ENCODE data around the gene FOXO3B. TPM values are rescaled to one million over a fixed set of nuclear protein-coding genes. Genes with fewer than 3 reads are reported as not detected.
"Not testable (repeated sequence)": the region's sequence is repeated elsewhere in the genome, so short reads cannot be mapped to it uniquely, and the experiment has no call there.

FOXO3B gene
- total and polyA plus RNA-seq, 10 of the 15 experiments (the other 5 are each of a cell fraction or from before 2014, with no cell fraction given) = 0.05 to 1.3 (median 0.79) TPM

- H3K9ac ChIP-seq (ENCODE audit: control insufficient read depth, insufficient read depth, low read length); in situ Hi-C loops (cut with MboI); H3K9me3 ChIP-seq (replicated peaks; ENCODE audit: control insufficient read depth, insufficient read depth, low read length); H3K79me2 ChIP-seq (ENCODE audit: control insufficient read depth, insufficient read depth, low read length); H2AFZ ChIP-seq (ENCODE audit: control insufficient read depth, low read depth, low read length); SMC1A ChIA-PET (ENCODE audit: uncharacterized antibody, unreplicated experiment); POLR2A ChIA-PET; intact Hi-C loops (cut with micrococcal nuclease; ENCODE audit: unreplicated experiment); BruUV-seq (replicated peaks); H3K4me1 ChIP-seq (ENCODE audit: control insufficient read depth, insufficient read depth, low read length); H3K4me2 ChIP-seq (ENCODE audit: control insufficient read depth, insufficient read depth); FAIRE-seq; H3K36me3 ChIP-seq (ENCODE audit: control insufficient read depth in 2 of 2, insufficient read depth in 2 of 2, low read length in 1 of 2); H3K27ac ChIP-seq (ENCODE audit: control insufficient read depth, insufficient read depth); DNase-seq (ENCODE audit: low read depth, low spot score); H3K4me3 ChIP-seq; H3K27me3 ChIP-seq (replicated peaks in 1 of 2; ENCODE audit: control insufficient read depth in 2 of 2, insufficient read depth in 2 of 2, low read length in 1 of 2); H4K20me1 ChIP-seq (ENCODE audit: control insufficient read depth, insufficient read depth); ATAC-seq; CTCF ChIA-PET; RAD21 ChIA-PET (ENCODE audit: unreplicated experiment): not testable (repeated sequence)
- 74% methylated on average over 4 of the region's 12 CpGs for WGBS (ENCODE audit: insufficient coverage, insufficient replicate concordance, low lambda C conversion rate, missing lambda C conversion rate)
Observed at GRCh38 chr17:18721775-18722547, 39.8 kb upstream of the FOXO3B start.

- 80% methylated on average over 11 of the region's 12 CpGs for WGBS (ENCODE audit: insufficient coverage, insufficient replicate concordance, low lambda C conversion rate, missing lambda C conversion rate)
Observed at GRCh38 chr17:18719428-18720110, 37.5 kb upstream of the FOXO3B start.

GRCh38 chr17:18718643-18719427, 36.7 kb upstream of the FOXO3B start:
- FAIRE-seq; H3K9me3 ChIP-seq (replicated peaks; ENCODE audit: control insufficient read depth, insufficient read depth, low read length); H3K4me3 ChIP-seq; H3K9ac ChIP-seq (ENCODE audit: control insufficient read depth, insufficient read depth, low read length); RAD21 ChIA-PET (ENCODE audit: unreplicated experiment); H3K79me2 ChIP-seq (ENCODE audit: control insufficient read depth, insufficient read depth, low read length); H4K20me1 ChIP-seq (ENCODE audit: control insufficient read depth, insufficient read depth); CTCF ChIA-PET; intact Hi-C loops (cut with micrococcal nuclease; ENCODE audit: unreplicated experiment); H3K4me2 ChIP-seq (ENCODE audit: control insufficient read depth, insufficient read depth); SMC1A ChIA-PET (ENCODE audit: uncharacterized antibody, unreplicated experiment); in situ Hi-C loops (cut with MboI); H3K36me3 ChIP-seq (ENCODE audit: control insufficient read depth in 2 of 2, insufficient read depth in 2 of 2, low read length in 1 of 2); H3K27me3 ChIP-seq (replicated peaks in 1 of 2; ENCODE audit: control insufficient read depth in 2 of 2, insufficient read depth in 2 of 2, low read length in 1 of 2); POLR2A ChIA-PET; BruUV-seq (replicated peaks); H2AFZ ChIP-seq (ENCODE audit: control insufficient read depth, low read depth, low read length); H3K4me1 ChIP-seq (ENCODE audit: control insufficient read depth, insufficient read depth, low read length); H3K27ac ChIP-seq (ENCODE audit: control insufficient read depth, insufficient read depth): not testable (repeated sequence)
- 7% methylated on average over 6 of the region's 9 CpGs for WGBS (ENCODE audit: insufficient coverage, insufficient replicate concordance, low lambda C conversion rate, missing lambda C conversion rate)
- ATAC-seq = peak; percentile 70
- DNase-seq (ENCODE audit: low read depth, low spot score) = peak; percentile 12

More at GRCh38 chr17:18719428-18720110, 37.5 kb upstream of the FOXO3B start:
- CTCF ChIA-PET; H3K9ac ChIP-seq (ENCODE audit: control insufficient read depth, insufficient read depth, low read length); FAIRE-seq; ATAC-seq; H4K20me1 ChIP-seq (ENCODE audit: control insufficient read depth, insufficient read depth); H3K4me1 ChIP-seq (ENCODE audit: control insufficient read depth, insufficient read depth, low read length); RAD21 ChIA-PET (ENCODE audit: unreplicated experiment); H3K4me2 ChIP-seq (ENCODE audit: control insufficient read depth, insufficient read depth); intact Hi-C loops (cut with micrococcal nuclease; ENCODE audit: unreplicated experiment); H3K79me2 ChIP-seq (ENCODE audit: control insufficient read depth, insufficient read depth, low read length); BruUV-seq (replicated peaks); H3K27ac ChIP-seq (ENCODE audit: control insufficient read depth, insufficient read depth); H3K4me3 ChIP-seq; in situ Hi-C loops (cut with MboI); H3K9me3 ChIP-seq (replicated peaks; ENCODE audit: control insufficient read depth, insufficient read depth, low read length); POLR2A ChIA-PET; H3K27me3 ChIP-seq (replicated peaks in 1 of 2; ENCODE audit: control insufficient read depth in 2 of 2, insufficient read depth in 2 of 2, low read length in 1 of 2); DNase-seq (ENCODE audit: low read depth, low spot score); H2AFZ ChIP-seq (ENCODE audit: control insufficient read depth, low read depth, low read length); SMC1A ChIA-PET (ENCODE audit: uncharacterized antibody, unreplicated experiment); H3K36me3 ChIP-seq (ENCODE audit: control insufficient read depth in 2 of 2, insufficient read depth in 2 of 2, low read length in 1 of 2): not testable (repeated sequence)

Data from GM12878 (cell line).